ENCODE results near the gene KCNK18.
"Not testable (repeated sequence)": the region's sequence is repeated elsewhere in the genome, so short reads cannot be mapped to it uniquely, and the experiment has no call there.

KCNK18 gene

DNA sequence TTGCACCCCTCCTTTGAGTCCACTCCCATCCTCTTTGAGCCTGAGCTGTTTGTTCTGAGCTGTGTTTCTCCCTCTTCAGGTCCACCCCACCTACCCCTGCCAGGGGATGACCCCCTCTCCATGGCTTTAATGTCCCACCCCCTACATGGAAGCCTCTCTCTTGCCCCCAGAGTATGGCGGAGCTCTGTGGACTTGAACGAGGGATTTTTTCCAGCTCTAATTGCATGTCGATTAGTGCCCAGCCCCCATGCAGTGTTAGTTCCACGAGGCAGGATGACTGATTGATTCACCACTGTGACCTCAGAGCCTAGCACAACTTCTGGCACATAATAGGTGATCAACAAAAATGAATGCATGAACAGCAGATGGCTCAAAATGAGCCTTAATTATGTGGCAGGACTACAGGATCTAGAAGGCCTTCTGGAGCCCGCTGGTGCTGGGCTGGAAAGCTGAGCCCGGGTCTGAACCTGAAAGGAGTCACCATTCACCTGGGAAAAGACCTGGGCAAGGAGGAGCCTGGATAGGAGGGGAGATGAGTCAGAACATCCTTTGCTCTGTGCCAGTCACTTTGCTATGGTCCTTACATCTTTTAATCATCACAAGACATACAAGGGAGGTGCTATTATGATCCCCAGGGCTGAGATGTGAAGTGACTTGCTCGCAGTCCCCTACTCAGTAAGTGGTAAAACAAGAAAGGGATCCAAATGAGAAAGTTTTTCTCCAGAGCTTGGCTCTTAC is 26.6 kb downstream of the KCNK18 start:
- Histone ChIP-seq H3K4me1 (ENCODE audit: control insufficient read depth, low read depth, low read length) (peaks cover 4% of the 10 kb centered on the region), H3K27ac (ENCODE audit: low read length) (no peak overlapping the region), H3K9me3 (ENCODE audit: control insufficient read depth, low read depth, low read length) (no peaks in the 10 kb centered on the region), H3K9ac (ENCODE audit: low read length) (no peak overlapping the region), H3K27me3 (ENCODE audit: control insufficient read depth, insufficient read depth, low read length) (peaks cover 2% of the 10 kb centered on the region), H3K4me3 (ENCODE audit: low read length) (no peak overlapping the region), H3K36me3 (ENCODE audit: control insufficient read depth, low read depth, low read length) (no peaks in the 10 kb centered on the region)

- Histone ChIP-seq H3K36me3 (ENCODE audit: control insufficient read depth, low read depth, low read length) (no peaks in the 10 kb centered on the region), H3K27me3 (ENCODE audit: control insufficient read depth, insufficient read depth, low read length) (no peaks in the 10 kb centered on the region), H3K9me3 (ENCODE audit: control insufficient read depth, low read depth, low read length) (no peaks in the 10 kb centered on the region), H3K4me1 (ENCODE audit: control insufficient read depth, low read depth, low read length) (peaks cover 4% of the 10 kb centered on the region), H3K27ac (ENCODE audit: low read length) (no peak overlapping the region), H3K9ac (ENCODE audit: low read length) (no peak overlapping the region), H3K4me3 (ENCODE audit: low read length) (no peak overlapping the region)
Observed at GRCh38 chr10:117224881-117225280, 27.6 kb downstream of the KCNK18 start.

DNA sequence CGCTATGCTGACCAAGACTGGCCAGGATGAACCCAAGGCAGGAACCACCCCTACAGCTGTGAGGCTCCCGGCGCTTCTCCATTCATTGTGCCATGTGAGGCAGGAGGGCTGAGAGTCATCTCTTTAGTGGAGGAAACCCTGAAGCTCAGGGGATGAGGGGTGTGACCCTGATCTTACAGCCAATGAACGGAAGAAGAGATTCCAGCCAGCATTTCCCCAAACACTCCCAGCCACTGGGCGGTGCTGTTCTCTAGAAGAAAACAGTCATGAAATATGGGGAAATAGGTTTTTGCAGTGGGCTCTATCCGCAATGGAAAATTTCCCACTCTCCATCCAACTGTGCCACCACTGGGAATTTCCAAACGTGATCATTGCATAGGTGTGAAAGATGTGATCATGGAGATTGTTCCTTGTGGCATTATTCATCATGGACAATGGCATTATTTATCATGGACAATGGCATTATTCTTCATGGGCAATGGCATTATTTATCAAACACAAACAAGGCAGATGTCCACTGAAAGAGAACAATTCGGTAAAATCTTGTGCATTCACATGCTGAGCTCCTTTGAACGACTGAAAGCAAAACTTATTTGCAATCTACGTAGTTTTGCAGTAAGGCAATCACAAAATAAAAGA is 29.6 kb downstream of the KCNK18 start:
- Histone ChIP-seq H3K9ac (ENCODE audit: low read length) (no peak overlapping the region), H3K27me3 (ENCODE audit: control insufficient read depth, insufficient read depth, low read length) (no peaks in the 10 kb centered on the region), H3K4me1 (ENCODE audit: control insufficient read depth, low read depth, low read length) (no peaks in the 10 kb centered on the region), H3K4me3 (ENCODE audit: low read length) (no peak overlapping the region), H3K9me3 (ENCODE audit: control insufficient read depth, low read depth, low read length) (no peaks in the 10 kb centered on the region), H3K36me3 (ENCODE audit: control insufficient read depth, low read depth, low read length) (no peaks in the 10 kb centered on the region), H3K27ac (ENCODE audit: low read length) (no peak overlapping the region)

DNA sequence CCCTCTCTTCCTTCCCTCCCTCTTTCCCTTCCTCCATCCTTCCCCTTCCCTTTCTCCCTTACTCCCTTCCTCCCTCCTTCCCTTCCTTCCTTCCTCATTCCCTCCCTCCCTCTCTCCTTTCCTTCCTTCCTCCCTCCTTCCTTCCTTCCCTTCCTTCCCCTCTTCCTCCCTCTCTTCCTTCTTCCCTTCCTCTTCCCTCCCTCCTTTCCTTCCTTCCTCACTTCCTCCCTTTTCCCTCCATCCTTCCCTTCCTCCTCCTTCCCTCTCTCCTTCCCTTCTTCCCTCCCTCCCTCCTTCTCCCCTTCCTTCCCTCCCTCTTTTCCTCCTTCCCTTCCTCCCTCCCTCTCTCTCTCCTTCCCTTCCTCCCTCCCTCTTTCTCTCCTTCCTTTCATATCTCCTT is 30.9 kb downstream of the KCNK18 start:
- Histone ChIP-seq H3K36me3 (ENCODE audit: control insufficient read depth, low read depth, low read length) (no peaks in the 10 kb centered on the region), H3K27ac (ENCODE audit: low read length) (no peak overlapping the region), H3K9ac (ENCODE audit: low read length) (no peak overlapping the region), H3K9me3 (ENCODE audit: control insufficient read depth, low read depth, low read length) (no peaks in the 10 kb centered on the region), H3K27me3 (ENCODE audit: control insufficient read depth, insufficient read depth, low read length) (no peaks in the 10 kb centered on the region), H3K4me3 (ENCODE audit: low read length) (no peak overlapping the region), H3K4me1 (ENCODE audit: control insufficient read depth, low read depth, low read length) (no peaks in the 10 kb centered on the region)

GRCh38 chr10:117230107-117230506 is 32.8 kb downstream of the KCNK18 start:
- H3K9me3 ChIP-seq (ENCODE audit: control insufficient read depth, low read depth, low read length); H3K4me1 ChIP-seq (ENCODE audit: control insufficient read depth, low read depth, low read length); H3K27me3 ChIP-seq (ENCODE audit: control insufficient read depth, insufficient read depth, low read length); H3K9ac ChIP-seq (ENCODE audit: low read length); H3K36me3 ChIP-seq (ENCODE audit: control insufficient read depth, low read depth, low read length); H3K4me3 ChIP-seq (ENCODE audit: low read length); H3K27ac ChIP-seq (ENCODE audit: low read length): not testable (repeated sequence)

DNA sequence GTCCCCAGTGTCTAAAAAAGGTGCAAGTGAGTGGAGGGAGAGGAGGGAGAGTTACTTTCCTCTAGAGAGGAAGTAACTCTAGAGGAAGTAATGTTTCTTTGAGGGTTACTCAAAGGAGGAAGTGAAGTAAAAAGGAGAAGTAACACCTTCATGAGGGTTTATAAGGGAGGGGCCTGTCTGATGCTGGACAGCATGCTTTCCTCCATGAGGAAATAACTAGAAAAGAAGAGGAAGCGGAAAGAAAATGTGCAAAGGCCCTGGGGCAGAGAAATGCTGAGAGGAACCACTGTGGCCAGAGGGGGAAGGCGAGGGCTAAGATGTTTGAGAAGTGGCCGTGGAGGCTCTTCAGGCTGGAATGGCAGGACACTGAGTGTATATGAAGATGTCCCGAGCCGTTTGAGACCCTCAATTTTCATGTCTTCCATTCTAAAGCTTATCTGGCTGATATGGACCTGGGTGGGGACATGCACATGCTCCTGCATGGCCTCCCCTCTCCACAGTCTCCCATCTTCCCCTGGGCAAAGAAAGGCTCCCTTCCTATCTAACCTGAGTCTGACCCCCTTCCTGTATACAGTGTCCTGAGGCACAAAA is 40.2 kb downstream of the KCNK18 start:
- Histone ChIP-seq H3K9me3 (ENCODE audit: control insufficient read depth, low read depth, low read length) (no peaks in the 10 kb centered on the region), H3K9ac (ENCODE audit: low read length) (no peak overlapping the region), H3K4me3 (ENCODE audit: low read length) (no peak overlapping the region), H3K27ac (ENCODE audit: low read length) (no peak overlapping the region), H3K27me3 (ENCODE audit: control insufficient read depth, insufficient read depth, low read length) (peaks cover 26% of the 10 kb centered on the region), H3K36me3 (ENCODE audit: control insufficient read depth, low read depth, low read length) (no peaks in the 10 kb centered on the region), H3K4me1 (ENCODE audit: control insufficient read depth, low read depth, low read length) (peaks cover 4% of the 10 kb centered on the region)

- Histone ChIP-seq H3K9ac (ENCODE audit: low read length) (no peak overlapping the region), H3K27me3 (ENCODE audit: control insufficient read depth, insufficient read depth, low read length) (peaks cover 40% of the 10 kb centered on the region), H3K27ac (ENCODE audit: low read length) (no peak overlapping the region), H3K4me3 (ENCODE audit: low read length) (no peak overlapping the region), H3K9me3 (ENCODE audit: control insufficient read depth, low read depth, low read length) (no peaks in the 10 kb centered on the region), H3K4me1 (ENCODE audit: control insufficient read depth, low read depth, low read length) (peaks cover 4% of the 10 kb centered on the region), H3K36me3 (ENCODE audit: control insufficient read depth, low read depth, low read length) (no peaks in the 10 kb centered on the region)
Observed at GRCh38 chr10:117239051-117239450, 41.8 kb downstream of the KCNK18 start.

DNA sequence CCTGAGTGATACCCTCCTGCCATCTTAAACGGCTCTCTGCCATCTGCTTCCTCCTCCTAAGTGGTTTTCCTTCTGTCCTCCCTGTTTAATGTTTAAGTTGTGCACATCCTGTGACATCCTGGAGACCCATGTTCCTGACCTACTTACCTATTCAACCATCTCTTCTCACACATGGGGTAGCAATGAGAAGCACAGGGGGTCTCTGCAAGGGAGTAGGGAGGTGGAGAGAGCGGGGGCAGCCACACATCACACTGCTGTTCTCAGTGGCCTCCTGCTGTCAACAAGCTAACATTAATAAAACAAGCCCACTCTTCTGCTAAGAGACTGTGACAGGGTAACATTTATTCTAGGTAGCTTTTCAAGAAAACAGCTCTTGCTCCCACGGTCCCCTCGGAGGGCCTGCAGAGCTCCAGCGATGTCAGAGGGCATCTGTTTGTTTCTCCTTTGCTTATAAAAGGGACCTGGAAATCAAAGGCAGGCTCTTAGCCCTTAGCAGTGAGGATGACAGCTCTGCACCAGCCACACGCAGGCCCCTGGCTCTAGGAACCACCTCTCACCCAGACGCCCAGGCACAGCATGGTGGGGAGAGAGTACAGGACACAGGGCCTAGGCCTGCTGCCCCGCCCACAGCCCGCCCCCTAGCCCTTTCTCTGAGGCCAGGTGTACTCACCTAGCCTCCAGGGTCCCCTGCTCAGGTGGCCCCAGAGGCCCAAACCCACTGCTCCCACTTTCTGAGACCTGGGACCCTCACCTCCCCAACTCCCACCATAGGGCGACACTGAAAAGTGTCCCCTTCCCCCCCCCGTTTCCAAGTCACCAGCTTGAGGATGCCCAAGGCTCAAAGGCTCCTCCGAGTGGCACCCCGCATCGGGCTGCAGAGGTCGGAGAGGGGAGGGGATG is 42.7 kb downstream of the KCNK18 start:
- Histone ChIP-seq H3K27me3 (ENCODE audit: control insufficient read depth, insufficient read depth, low read length) (peaks cover 46% of the 10 kb centered on the region), H3K9ac (ENCODE audit: low read length) (no peak overlapping the region), H3K4me1 (ENCODE audit: control insufficient read depth, low read depth, low read length) (peaks cover 4% of the 10 kb centered on the region), H3K4me3 (ENCODE audit: low read length) (peak overlapping the region; percentile 56), H3K36me3 (ENCODE audit: control insufficient read depth, low read depth, low read length) (no peaks in the 10 kb centered on the region), H3K27ac (ENCODE audit: low read length) (no peak overlapping the region), H3K9me3 (ENCODE audit: control insufficient read depth, low read depth, low read length) (no peaks in the 10 kb centered on the region)

DNA sequence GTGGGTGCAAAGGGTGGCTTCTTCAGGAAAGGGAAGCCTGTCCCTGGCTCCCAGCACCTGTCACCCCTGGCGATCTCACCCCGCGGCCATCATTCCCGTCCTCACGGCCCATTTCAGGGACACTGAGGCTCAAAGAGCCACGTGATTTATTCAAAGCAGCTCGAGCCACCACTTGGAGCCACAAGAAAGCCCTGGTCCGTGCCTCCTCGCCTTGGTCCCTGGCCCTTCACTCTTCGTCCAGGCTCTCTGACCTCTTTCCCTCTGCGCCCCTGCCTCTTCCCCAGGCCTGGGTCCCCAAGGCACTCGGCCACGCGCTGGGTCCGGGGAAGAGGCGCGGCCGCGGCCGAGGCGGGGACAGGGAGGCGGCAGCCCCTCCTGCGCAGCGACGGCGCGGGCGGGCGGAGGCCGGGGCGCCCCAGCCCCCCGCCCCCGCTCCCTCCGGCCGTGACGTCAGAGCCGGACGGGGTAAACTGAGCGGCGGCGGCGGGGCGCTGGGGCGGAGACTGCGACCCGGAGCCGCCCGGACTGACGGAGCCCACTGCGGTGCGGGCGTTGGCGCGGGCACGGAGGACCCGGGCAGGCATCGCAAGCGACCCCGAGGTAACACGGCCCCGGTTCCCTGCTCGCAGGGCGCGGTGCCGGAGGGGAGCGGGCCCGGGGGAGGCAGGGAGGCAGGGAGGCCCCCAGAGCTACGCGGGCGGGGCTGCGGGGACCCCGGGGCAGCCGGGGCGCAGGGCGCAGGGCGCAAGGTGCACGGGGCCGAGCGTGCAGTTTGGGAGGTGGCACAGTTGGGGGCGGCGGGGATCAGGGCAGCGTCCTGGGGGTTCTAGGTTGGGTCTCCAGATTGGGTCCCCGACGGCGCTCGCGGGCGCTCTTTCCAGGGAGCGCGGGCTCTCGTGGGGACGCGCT is 43.6 kb downstream of the KCNK18 start, which contains the start of gene SLC18A2:
TSS of gene SLC18A2 (plus strand) at position 494 of the 909 bp plus-strand sequence. CDS start 580 bp downstream, outside the sequence.
- Histone ChIP-seq H3K27ac (ENCODE audit: low read length) (no peak within 1 kb of the TSS), H3K4me3 (ENCODE audit: low read length) (peak within 1 kb of the TSS; percentile 56), H3K36me3 (ENCODE audit: control insufficient read depth, low read depth, low read length) (no peaks in the 10 kb centered on the region), H3K4me1 (ENCODE audit: control insufficient read depth, low read depth, low read length) (peaks cover 4% of the 10 kb centered on the region), H3K9ac (ENCODE audit: low read length) (no peak within 1 kb of the TSS), H3K27me3 (ENCODE audit: control insufficient read depth, insufficient read depth, low read length) (peaks cover 46% of the 10 kb centered on the region), H3K9me3 (ENCODE audit: control insufficient read depth, low read depth, low read length) (no peaks in the 10 kb centered on the region)

DNA sequence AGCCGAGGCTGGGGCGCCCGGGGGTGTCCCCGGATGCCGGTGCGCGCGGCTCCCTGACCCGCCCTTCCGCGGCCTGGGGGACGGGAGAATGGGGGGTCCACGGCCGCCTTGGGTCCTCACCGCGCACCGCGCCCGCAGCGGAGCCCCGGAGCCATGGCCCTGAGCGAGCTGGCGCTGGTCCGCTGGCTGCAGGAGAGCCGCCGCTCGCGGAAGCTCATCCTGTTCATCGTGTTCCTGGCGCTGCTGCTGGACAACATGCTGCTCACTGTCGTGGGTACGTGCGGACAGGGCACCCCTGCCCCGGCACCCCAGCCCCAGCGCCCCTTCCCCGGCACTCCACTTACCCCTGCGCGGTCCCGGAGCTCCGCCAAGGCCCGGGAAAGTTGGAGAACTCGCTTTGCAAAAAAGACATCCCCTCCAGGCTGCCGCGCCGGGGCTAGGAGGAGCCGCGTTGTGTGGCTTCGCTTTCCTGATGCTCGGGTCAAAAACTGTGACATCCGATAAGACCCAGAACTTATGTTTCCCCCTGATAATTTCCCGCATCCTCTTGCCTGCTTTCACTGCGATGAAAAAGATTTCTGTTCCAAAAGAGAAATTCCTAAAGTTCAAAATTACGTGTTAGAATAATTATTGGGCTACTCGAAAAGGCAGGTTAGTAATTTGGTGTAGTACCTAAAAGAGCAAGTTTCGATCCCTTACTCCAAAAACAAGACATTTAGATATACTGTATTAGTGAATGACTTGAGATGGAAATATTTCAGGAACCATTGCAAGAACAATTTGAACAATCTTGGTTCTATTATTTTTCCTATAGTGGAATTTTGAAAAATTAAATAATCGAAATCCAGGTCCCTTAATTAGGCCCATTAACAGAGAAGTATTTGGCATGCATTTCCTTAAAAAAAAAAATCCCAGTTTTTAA is 44.5 kb downstream of the KCNK18 start:
- no peaks in the 10 kb centered on the region for H3K9me3 ChIP-seq (ENCODE audit: control insufficient read depth, low read depth, low read length)
- peaks cover 4% of the 10 kb centered on the region for H3K4me1 ChIP-seq (ENCODE audit: control insufficient read depth, low read depth, low read length)
- H3K4me3 ChIP-seq (ENCODE audit: low read length): peak overlapping the region; percentile 56
- H3K9ac ChIP-seq (ENCODE audit: low read length): no peak overlapping the region
- H3K36me3 ChIP-seq (ENCODE audit: control insufficient read depth, low read depth, low read length): no peaks in the 10 kb centered on the region
- H3K27ac ChIP-seq (ENCODE audit: low read length): no peak overlapping the region
- peaks cover 46% of the 10 kb centered on the region for H3K27me3 ChIP-seq (ENCODE audit: control insufficient read depth, insufficient read depth, low read length)

Measured in iPS-18a (cell line).